Right renal cortex interstitium (tissue), 3 donors: ENCODE measurements around the gene SUMO2. TPM values are rescaled to one million over a fixed set of nuclear protein-coding genes. Genes with fewer than 3 reads are reported as not detected.
A peak's percentile ranks its signal among the peaks of the same experiment; 100 is the strongest.
"Not testable (repeated sequence)": the region's sequence is repeated elsewhere in the genome, so short reads cannot be mapped to it uniquely, and the experiment has no call there.

Source experiments
- DNase-seq, 3 donors: peaks; one replicate each; pipeline ENCODE4 v3.0.0-alpha.2; 2013; ENCODE audit warnings: low read depth in 3 of 3, low spot score in 2 of 3
- polyA plus RNA-seq, 3 donors: library from polyadenylated mRNA; unstranded; fragments of 120-200 nt; gene quantifications; one replicate each; pipeline ENCODE4 v1.2.1, GENCODE V29; 2013; ENCODE audit not compliant: insufficient read length in 3 of 3

SUMO2 gene
- polyA plus RNA-seq, 3 donors: 708 to 791 (median 788) TPM

DNA sequence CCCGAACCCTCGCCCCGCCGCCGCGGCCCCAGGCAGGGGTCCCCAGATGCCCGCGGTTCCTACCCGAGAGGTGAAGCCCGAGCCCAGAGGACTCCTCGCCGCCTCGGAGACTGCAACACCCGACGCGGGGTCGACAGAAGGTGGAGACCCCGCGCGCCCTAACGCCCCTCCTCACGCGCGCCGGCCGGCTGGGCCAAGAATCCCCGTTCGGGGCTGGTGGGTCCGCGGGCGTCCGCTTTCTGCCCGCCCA, 515 bp downstream of the SUMO2 start:
- DNase-seq: no peak

DNA sequence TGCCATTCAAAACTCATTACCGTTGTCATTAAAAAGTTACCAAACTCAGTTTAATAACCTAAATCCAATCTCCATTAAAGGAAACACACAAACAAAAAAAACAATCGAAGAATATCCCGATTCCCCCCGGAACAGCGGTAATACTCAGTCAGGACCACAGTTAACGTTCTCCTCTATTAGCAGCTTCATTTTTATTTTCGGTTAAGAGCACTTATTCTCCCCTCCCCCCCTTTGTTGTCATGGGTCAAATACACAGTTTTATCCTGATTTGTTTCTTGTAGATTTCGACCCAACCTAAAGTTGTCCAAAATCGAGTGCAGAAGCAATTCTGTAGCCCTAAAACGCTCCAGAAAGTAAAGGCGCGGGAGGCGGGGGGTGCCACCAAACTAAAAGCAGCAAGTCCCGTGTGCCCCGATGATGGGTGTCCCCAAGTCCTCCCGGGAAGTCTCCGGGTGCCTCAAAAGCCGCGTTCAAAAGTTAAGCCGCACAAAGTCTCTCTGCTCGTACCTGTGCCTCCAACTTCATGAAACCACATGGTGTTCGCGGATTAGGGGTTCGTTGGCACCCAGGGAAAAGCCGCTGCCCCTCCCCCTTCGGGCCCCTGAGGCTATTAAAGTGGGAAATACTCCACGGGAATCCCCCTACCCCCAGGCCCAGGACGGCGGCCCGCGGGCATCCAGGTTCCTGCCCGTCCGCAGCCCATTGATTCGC, 996 bp downstream of the SUMO2 start:
- no peak for DNase-seq

DNA sequence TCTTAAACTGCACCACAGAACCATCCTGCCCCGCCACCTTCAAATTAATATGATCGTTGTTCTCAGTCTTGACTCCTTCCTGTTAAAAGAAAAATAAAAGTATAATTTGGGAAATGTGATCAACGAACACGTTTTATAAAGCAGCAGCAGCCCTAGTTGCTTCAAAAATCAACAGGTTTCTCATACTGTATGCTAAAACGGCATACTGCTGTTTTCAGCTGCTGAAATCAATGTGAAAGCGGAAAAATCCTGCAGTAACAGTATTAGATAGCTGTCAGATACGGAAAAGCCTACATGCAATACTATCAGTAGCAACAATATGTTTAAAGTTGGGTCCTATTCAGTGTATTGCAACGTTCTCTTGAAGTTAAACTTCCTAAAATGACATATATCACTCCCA, 1.6 kb downstream of the SUMO2 start:
- DNase-seq: no peak

DNA sequence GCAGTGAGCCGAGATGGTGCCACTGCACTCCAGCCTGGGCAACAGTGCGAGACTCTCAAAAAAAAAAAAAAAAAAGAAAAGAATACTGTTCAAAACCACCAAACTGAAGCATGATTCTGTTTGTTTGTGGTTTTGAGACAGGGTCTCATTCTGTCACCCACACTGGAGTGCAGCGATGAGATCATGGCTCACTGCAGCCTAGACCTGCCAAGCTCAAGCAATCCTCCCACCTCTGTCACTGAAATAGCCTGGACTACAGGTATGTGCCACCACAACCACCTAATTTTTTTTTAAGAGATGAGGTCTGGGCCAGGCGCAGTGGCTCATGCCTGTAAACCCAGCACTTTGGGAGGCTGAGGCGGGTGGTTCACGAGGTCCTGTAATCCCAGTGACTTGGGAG, 4.3 kb downstream of the SUMO2 start:
- no peak for DNase-seq

DNA sequence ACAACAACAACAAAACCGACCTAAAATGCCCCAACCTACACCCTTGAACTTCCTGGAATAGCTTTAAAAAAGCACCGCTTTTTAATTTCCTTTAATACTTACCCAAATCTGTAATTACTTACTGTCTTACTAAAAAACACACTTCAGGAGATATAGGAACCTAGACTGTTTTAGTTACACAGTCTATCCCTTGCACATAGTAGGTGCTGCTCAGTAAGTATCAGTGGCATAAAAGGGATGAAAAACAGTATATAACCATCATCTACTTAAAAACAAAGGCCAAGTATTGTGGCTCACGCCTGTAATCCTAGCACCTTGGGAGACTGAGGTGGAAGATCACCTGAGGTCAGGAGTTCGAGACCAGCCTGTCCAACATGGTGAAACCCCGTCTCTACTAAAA, 6.1 kb downstream of the SUMO2 start:
- DNase-seq: no peak

DNA sequence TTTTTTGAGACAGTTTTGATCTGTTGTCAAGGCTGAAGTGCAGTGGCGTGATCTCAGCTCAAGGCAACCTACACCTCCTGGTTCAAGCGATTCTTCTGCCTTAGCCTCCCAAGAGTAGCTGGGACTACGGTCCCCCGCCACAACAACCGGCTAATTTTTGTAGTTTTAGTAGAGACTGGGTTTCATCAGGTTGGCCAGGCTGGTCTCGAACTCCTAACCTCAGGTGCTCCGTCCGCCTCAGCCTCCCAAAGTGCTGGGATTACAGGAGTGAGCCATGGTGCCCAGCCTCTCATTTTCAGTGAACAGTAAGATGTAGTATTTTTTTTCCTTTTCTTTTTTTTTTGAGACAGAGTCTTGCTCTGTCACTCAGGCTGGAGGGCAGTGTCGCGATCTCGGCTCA, 7.8 kb downstream of the SUMO2 start:
- no peak for DNase-seq

DNA sequence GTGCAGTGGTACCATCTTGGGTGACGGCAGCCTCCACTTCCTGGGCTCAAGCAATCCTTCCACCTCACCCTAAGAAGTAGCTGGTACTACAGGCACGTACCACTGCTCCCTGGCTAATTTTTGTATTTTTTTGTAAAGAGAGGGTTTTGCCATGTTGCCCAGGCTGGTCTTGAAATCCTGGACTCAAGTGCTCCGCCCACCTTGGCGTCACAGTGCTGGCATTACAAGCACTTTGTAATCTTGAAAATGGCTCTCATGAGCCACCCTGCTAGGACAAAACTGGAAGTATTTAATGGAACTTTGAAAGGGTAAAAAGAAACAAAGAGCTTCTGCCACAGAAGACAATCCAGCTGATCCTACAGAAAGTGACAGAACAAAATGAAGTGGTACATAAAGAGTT, 9.2 kb downstream of the SUMO2 start:
- no peak for DNase-seq

DNA sequence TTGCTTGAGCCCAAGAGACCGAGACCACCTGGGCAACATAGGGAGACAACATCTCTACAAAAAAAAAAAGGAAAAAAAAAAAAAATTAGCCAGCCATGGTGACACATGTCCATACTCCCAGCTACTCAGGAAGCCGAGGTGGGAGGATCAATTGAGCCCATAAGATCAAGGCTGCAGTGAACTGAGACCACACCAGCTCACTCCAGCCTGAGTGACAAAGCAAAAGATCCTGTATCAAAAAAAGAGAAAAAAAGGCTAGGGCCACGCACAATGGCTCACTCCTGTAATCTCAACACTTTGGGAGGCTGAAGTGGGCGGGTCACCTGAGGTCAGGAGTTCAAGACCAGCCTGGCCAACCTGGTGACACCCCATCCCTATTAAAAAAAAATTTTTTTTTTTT, 13.8 kb downstream of the SUMO2 start:
- DNase-seq: no peak

DNA sequence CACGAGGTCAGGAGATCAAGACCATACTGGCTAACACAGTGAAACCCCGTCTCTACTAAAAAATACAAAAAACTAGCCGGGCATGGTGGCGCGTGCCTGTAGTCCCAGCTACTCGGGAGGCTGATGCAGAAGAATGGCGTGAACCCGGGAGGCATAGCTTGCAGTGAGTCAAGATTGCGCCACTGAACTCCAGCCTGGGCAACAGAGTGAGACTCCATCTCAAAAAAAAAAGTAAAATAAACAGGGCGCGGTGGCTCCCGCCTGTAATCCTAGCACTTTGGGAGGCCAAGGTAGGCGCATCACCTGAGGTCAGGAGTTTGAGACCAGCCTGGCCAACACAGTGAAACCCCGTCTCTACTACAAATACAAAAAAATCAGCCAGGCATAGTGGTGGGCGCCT, 18.2 kb downstream of the SUMO2 start:
- not testable (repeated sequence) for DNase-seq

DNA sequence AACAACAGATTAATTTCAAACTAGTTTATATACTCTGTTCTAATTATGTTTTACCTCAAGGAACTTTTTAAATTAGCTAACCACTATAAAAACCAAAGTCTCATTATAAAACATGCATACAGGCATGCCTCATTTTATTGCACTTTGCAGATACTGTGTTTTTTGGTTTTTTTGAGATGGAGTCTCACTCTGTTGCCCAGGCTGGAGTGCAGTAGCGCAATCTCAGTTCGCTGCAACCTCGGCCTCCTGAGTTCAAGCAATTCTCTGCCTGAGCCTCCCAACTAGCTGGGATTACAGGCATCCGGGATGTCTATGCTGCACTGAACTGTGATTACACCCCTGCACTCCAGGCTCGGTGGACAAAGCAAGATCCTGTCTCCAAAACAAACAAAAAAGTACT, 19.7 kb downstream of the SUMO2 start:
- DNase-seq: no peak

DNA sequence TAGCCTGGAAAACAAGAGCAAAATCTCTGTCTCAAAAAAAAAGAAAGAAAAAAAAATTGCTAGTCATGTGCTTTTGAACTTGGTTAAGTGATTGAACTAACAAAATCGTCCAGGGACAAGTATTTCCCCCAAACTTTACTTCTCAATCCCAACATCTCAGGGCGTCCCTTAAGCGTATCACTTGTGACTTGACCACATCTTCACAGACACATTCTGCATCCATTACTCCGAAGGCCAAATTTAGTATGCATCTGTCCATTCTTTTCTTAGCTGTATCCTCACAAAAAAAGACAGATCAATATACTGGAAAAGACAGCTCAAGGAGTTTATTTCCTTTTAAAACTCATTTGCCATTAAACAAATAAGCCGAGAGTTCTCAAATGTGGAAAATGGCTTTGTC, 22.5 kb downstream of the SUMO2 start:
- no peak for DNase-seq

DNA sequence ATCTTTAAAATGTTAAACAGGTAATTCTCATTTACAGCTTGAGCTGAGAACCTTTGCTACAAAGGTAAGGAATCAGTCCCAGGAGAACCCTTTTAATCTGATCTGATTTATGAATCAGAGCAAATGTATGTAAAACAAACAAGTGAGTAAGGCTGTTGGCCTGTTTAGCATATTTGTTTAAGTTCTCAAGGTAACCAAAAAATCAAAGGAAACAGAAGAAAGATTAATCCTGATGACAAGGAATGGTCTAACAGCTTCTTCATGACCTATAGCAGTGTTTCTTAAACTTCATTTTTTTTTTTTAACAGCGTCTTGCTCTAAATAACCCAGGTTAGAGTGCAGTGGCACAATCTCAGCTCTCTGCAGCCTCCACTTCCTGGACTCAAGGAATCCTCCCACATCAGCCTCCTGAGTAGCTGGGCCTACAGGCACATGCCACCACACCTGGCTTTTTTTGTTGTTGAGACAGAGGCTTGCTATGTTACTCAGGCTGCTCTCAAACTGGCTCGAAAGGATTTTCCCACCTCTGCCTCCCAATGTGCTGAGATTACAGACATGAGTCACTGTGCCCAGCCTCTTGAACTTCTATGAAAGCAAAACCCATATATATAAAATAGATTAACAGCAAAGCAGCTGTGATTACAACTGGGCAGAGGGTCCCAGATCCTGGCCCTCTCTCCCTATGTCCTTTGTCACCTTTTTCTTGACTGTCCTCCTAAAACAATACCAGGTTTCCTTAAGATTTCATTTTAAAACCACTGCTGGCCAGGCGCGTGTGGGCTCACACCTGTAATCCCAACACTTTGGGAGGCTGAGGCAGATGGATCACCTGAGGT, 23.3 kb downstream of the SUMO2 start:
- DNase-seq: no peak

DNA sequence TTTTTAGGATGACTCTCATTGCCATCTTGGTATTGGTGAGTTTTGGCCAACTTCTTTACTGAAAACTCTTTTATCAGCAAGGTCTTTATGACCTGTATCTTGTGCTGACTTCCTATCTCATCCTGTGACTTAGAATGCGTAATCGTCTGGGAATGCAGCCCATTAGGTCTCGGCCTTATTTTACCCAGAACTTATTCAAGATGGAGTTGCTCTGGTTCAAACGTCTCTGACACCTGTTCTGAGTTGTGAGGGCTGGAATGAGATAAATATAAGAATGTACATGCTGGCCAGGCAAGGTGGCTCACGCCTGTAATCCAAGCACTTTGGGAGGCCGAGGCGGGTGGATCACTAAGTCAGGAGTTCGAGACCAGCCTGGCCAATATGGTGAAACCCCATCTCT, 24.3 kb downstream of the SUMO2 start:
- DNase-seq: not testable (repeated sequence)

DNA sequence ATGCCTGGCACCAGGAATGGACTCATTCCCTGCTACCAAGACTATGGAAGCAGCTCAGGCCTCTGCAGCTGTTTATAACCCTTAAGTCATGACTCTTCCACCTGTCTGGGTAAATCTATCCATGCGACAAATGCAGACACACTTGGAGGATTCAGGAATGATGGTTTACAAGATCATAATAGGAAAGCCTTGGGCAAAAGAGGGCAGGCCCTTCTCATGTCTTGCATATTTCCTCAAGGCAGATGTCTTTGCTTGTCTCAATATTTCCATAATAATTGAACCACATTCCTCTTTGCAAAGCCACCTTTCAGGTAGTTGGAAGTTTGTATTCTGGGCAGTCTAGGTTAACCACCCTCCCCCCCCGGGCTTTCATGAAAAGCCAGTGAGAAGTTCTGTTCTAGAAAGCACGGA, 27.6 kb downstream of the SUMO2 start:
- DNase-seq: no peak

DNA sequence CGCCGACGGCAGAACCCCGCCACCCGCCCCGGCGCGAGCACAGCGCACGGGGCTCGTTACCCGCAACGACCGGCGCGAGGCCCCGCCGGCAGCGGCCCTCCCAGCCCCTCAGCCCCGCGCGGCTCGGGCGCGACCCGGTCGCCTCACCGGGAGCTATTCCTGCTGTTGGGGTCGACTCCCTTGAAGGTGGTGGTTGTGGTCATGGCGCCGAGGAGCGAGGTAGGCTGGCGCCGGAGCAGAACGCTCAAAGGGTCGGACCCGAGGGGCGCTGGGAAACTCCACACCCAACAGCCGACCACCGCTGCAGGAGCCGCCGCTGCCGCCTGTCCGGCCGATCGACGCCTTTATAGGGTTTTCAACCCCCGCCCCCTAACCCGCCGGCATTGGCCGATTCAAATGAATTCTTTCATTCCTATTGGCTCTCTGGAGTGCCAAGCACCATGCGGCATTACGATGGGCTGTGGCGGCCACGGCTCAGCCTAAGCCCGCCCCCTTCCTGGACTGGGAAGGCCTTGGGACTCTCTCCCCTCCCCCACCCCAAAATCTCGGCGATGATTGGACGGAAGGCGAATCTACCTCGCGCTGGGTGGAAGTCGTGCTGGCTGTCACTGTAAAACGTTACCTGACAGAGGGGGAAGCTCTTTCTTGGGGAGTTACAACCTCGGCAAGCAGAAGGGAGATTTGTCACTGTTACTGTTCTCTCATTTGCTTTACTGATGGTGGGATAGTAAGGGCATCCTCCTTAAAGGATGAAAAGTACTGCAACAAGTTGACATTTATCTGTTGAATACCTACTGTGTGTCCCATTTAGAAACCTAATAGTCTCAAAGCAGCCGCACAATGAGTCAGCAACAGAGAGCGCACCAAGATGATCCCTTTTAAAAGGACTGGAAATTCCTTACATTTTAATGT, 28.3 kb downstream of the SUMO2 start, which contains the start of gene JPT1:
Gene JPT1, minus strand, starts transcription at position 318 of the 912 bp plus-strand sequence. Its CDS starts 115 bp downstream, at position 203.
- DNase-seq: peak; percentile 92 to 98 (median 93)

DNA sequence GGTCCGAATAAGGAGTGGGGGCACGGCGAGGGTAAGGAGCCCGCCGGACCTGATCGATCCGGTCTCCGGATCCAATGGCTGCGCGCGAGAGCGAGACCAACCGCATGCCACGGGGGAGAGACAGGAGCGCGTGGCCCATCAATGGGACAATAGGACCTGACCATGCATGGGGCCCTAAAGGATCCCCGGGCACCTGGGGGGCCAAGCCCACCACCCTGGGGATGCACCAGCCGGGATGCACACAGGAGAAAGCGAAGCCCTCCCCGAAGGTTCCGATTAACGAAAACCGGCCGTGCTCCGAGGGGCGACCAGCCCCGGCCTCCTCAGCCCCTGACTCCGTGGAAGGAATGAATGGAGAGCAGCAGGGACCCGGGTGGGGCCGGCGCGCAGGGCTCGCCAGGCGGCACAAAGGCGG, 29.0 kb downstream of the SUMO2 start:
- DNase-seq: peak in 2 of 3 donors; percentile 3 to 39

DNA sequence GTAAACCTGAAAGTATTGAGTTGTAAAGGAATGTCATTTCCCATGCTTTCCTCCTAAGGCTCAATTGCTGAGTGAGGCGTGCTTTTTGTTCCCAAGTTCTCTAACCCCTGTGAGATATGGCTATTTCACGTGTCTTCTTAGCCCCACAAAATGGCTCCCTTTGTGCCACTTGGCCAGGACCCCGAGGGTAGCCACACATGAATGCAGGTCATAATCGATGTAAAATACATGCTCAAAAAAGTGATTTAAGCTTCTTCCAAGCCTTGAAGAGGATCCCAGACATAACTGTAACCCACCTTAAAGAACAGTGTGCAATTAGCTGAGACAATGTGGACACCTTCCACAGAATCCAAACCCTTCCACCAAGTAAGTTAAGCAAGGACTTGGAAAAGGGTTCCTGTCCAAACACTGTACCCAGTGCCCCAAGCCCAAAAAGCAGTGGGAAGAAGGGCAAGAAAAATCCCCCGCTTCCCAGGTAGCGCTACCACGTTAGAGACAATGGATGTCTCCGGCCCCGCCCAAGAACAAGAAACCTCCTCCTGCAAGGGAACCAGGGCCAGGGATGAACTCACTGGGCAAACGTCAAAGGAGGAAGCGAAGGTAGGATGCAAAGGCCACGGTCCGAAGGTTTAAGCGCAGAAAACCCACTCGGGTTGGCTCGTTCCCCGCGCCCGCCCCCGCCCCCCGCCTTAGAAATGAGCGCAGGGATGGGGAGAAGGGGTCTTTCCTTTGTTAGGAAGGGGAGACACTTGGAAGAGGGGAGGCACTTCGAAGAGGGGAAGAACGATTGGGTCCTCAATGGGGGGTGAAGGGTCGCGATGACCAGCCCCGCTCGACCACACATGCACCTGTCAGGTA, 29.6 kb downstream of the SUMO2 start:
- DNase-seq: peak in 2 of 3 donors; percentile 31 to 45

DNA sequence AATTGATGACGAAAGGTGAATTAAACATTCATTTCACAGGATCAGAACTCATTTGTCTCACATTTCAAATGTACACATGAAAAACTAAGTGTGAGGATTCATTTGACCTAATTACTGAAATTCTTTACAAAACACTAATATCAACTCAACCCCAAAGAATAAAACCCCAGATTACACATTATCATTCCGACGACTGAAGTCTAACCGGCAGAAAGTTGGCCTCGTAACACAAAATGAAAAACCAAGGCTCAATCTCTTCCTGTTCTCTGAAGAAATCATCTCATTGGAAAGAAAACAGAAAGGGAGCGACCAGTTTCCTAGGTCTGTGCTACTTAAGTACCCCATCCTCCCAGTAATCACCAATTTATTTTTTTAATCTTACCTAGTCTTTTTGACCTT, 30.2 kb downstream of the SUMO2 start:
- peak in 1 of 3 donors; percentile 6 for DNase-seq

DNA sequence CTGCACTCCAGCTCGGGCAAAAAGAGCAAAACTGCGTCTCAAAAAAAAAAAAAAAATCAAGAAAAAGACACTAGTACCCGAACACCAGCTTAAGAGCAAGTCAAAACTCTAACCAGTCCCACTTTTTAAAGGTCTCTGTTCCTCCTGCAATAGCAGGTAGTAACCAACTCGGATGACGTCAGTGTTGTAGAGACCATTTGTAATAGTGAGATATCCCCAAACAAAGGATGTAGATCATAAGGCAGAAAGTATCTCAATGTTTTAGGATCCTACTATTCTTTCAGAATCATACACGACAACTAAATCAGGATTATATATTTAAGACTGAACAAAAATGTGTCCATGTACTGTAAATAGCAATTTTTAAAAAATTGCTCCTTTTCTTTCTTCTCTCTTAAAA, 30.8 kb downstream of the SUMO2 start:
- no peak for DNase-seq

DNA sequence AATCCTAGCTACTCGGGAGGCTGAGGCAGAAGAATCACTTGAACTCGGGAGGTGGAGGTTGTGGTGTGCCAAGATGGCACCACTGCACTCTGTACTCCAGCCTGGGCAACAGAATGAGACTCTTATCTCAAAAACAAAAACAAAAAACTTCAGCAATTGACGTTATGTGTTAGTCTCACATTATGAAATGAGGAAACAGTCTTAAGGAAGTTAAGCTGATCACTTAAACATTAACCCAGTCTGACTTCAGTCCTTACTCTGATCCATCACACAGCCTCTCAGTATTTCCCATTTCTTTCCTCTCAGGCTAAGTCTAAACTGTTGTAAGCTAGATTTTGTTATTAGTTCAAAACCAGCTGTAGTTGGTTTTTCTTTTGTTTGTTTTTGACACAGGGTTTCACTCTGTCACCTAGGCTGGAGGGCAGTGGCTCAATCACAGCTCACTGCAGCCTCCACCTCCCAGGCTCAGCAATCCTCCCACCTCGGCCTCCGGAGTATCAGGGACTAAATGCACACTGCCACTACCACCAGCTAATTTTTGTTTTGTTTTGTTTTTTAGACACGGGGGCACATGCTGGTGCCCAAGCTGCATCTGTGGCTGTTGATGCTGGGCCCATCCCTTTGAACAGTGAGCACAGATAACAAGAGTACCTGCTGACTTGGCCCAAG, 34.7 kb downstream of the SUMO2 start:
- no peak for DNase-seq
